GM19324 (cell line): ENCODE results near the gene LIME1.

ENCODE experiments used
- ATAC-seq: cut with Tn5 transposase; IDR thresholded peaks from one replicate; pipeline ENCODE4 v1.9.1; 2021; ENCODE audit warnings: mild to moderate bottlenecking, moderate library complexity; ENCODE audit not compliant: unreplicated experiment, low FRiP score

The LIME1 gene

GRCh38 chr20:63696628-63697356 lies 39.7 kb upstream of the LIME1 start, which contains the start of gene TNFRSF6B:
Gene TNFRSF6B, plus strand, starts transcription at chr20:63696652. Its CDS starts 116 bp downstream, at chr20:63696768.
- no peak for ATAC-seq

GRCh38 chr20:63697357-63697867 lies 39.1 kb upstream of the LIME1 start:
- ATAC-seq = no peak

- no peak for ATAC-seq
Observed at GRCh38 chr20:63697868-63698545, 38.5 kb upstream of the LIME1 start.

- ATAC-seq = no peak
Observed at GRCh38 chr20:63698739-63699465, 37.6 kb upstream of the LIME1 start.

GRCh38 chr20:63699466-63700198 lies 36.8 kb upstream of the LIME1 start:
- no peak for ATAC-seq

GRCh38 chr20:63700199-63701050 lies 36.0 kb upstream of the LIME1 start:
- ATAC-seq = no peak

- ATAC-seq = no peak
Observed at GRCh38 chr20:63701051-63701328, 35.5 kb upstream of the LIME1 start.

- no peak for ATAC-seq
Observed at GRCh38 chr20:63701329-63702035, 35.0 kb upstream of the LIME1 start.

- ATAC-seq = no peak
Observed at GRCh38 chr20:63702036-63702665, 34.3 kb upstream of the LIME1 start.

GRCh38 chr20:63702751-63703470 lies 33.6 kb upstream of the LIME1 start:
- no peak for ATAC-seq

GRCh38 chr20:63703471-63703975 lies 32.9 kb upstream of the LIME1 start:
- ATAC-seq = no peak

- ATAC-seq = no peak
Observed at GRCh38 chr20:63703976-63704748, 32.3 kb upstream of the LIME1 start.

GRCh38 chr20:63704749-63705117 lies 31.7 kb upstream of the LIME1 start:
- ATAC-seq = no peak

GRCh38 chr20:63705232-63706026 lies 31.0 kb upstream of the LIME1 start:
- no peak for ATAC-seq

GRCh38 chr20:63706027-63706695 lies 30.3 kb upstream of the LIME1 start:
- ATAC-seq = no peak
